ENCODE results near the gene ALKBH5.
"Not testable (repeated sequence)": the region's sequence is repeated elsewhere in the genome, so short reads cannot be mapped to it uniquely, and the experiment has no call there.

The ALKBH5 gene

GRCh38 chr17:18186627-18186982, 3.0 kb downstream of the ALKBH5 start:
- FAIRE-seq: no peak

DNA sequence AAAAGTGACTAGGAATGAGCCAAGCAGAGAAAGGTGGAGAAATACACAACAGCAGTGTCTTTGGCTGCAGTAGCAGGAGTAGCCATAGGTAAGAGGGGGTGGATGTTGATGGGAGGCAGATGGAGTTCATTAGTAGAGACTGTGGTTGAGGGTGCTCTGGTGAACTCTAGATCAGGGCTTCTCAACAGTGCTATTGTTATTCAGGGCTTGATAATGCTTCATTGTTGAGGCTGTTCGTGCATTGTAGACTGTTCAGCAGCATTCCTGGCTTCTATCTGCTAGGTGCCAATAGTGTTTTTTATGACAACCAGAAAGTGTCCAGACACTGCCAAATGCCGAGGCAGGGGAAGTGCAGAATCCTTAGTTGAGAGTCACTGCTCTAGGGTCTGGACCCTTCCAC, 3.6 kb downstream of the ALKBH5 start:
- FAIRE-seq: no peak

DNA sequence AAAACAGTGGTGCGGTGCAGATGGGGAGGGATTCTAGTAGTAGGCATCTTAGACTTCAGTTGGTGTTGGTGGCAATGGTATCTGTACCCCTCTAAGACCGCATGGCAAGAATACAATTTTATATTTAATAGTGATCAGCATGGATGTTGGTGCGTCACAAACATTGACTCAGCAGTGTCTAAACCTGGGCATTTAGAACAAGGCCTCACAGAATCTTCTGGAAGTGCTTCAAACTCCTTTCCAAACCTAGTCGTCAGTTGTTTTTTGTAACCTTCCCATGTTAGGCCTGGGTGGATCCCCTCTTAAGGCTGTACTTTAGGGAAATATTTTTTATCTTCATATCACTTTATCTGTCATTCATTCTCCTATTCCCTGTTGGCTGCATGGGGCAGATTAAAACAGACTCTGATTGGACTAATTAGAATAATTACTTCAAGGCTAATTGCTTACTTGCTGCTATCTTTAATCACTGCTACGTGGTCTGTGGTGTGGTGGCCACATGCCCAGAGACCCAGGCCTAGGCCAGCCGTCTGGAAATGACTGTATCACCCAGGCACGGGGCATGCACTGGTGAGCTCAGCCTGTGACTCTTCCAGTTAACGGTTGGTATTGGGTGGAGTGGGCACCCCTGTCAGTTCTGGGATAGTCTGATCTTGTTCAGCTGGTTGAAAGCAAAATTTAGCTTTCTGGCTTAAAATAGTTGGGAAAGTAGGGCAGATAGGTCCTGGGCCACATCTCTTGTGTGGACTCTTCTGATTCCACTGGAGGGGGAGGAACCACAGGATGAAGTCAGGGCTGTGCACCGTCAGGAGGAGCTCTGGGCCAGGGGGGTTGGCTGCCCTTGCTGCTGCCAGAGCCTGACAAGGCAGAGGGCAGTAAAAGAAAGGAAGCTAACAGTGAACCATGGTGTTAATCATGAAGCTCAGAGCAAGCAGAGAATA, 4.5 kb downstream of the ALKBH5 start:
- no peak for FAIRE-seq

DNA sequence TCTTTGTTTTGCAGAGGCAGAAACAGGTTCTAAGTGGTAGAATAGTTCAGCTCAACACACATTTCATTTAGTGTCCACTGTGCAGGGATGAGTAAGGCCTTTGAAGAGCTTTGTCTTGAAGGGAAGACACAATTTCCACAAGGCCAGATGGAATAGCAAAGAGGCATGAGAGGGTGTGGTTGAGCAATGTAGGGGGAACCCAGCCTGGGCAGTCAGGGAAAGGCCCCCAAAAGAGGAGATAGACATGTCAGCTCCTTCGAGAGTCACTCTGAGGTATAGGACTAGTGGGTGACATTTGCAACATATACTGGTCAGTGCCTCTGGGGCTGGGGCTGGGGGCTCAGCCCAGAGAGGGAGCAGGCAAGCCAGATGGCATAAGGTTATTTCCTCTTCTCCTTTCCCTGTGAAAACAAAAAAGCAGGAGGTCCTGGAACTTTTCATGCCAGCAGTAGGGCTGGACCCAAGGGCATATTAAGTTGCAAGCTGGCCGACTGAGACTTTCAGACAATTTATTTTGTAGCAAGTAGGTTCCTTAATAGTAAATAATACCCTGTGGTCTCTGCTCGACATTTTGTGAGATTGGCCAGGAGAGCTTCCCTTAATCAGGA, 7.1 kb downstream of the ALKBH5 start:
- no peak for FAIRE-seq

DNA sequence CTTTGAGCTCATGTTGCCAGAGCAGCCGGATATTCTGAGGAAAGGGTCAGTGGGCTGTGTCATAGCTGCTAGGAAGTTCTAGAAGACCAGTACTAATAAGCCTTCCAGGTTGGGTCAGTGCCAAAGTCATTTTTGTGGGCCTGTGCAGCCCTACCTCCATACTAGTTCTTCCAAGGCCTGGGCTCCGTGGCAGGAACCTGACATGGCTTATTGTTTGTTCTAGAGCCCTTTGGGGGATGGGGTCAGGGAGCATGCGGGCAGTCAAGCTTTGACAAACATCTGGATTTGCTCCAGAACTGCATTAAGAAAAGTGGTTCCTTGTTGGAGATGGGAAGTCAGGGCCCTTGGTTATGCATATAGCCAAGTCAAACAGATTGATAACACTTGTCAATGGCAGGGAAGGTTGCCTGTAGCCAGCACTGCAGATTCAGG, 7.6 kb downstream of the ALKBH5 start:
- FAIRE-seq: no peak

- no peak for FAIRE-seq
Measured at GRCh38 chr17:18191967-18192366, 8.3 kb downstream of the ALKBH5 start.

GRCh38 chr17:18194394-18194793, 10.8 kb downstream of the ALKBH5 start:
- no peak for FAIRE-seq

DNA sequence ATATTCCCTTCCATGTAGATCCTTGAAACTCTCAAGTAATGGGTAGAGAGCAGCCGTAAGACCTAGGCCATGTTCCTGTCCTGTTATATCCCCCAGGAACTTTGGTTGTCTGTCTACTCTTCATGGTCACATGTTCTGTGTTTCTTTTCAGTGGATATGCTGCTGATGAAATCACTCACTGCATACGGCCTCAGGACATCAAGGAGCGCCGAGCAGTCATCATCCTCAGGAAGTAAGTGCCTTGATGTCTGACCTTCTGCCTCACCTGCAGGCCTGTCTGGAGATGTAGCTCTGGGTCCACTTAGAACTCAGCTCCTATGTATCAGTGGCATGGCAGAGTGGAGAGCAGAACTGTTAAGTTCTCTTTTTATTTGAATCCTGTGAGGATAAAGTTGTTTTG, 11.2 kb downstream of the ALKBH5 start:
- FAIRE-seq: no peak

- FAIRE-seq: no peak
Measured at GRCh38 chr17:18195246-18195645, 11.6 kb downstream of the ALKBH5 start.

GRCh38 chr17:18197535-18198194, 14.0 kb downstream of the ALKBH5 start:
- no peak for FAIRE-seq

DNA sequence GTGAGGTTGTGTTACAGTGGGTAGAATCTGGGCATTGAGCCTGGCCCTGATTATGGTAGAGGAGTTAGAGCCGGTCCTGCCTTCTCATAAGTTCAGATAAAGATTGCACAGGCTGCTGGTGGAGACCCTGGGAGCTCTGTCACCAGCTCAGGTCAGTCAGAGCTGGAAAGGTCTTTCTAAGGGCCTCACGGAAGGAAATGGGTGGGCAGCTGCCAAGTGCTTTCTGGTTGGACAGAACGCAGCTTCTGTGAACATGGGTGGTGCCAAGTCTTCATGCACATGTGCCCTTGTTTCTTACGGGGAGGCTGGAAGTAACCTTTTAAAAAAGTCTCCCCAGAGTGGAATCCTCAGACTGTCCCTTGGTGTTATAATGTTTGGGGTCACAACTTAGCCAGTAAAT, 14.9 kb downstream of the ALKBH5 start:
- no peak for FAIRE-seq

DNA sequence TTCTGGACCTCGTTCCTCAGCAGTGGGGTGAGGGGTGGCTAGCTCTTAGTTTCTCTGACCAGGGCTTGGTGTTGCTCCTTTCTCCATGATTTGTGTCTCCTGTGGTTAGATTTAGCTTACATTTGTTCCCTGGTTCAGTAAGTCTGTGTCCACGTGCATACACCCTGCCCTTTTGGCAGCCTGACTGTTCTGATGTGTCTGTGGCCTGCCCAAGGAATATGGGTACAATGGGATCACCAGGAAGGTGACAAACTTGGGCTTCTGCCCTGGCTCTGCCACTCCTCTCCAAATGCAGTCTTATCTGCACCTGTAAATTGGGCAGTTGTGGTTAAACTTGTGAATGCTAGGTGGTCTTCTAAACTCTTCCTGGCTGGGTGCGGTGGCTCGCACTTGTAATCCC, 17.5 kb downstream of the ALKBH5 start:
- no peak for FAIRE-seq

GRCh38 chr17:18203308-18203707, 19.7 kb downstream of the ALKBH5 start:
- FAIRE-seq: no peak

- no peak for FAIRE-seq
Measured at GRCh38 chr17:18205861-18206260, 22.2 kb downstream of the ALKBH5 start.

GRCh38 chr17:18206962-18207361, 23.3 kb downstream of the ALKBH5 start:
- no peak for FAIRE-seq

DNA sequence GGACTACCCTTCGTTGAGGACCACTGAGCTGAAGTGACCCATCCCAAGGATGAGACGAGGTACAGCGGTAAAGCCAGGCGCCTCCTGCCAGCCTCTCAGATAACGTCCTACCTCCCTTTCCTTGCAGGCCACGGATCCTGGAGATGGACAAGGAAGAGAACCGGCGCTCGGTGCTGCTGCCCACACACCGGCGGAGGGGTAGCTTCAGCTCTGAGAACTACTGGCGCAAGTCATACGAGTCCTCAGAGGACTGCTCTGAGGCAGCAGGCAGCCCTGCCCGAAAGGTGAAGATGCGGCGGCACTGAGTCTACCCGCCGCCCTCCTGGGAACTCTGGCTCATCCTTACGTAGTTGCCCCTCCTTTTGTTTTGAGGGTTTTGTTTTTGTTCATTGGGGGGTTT, 24.5 kb downstream of the ALKBH5 start:
- FAIRE-seq: no peak

GRCh38 chr17:18213666-18214270, 30.1 kb downstream of the ALKBH5 start:
- FAIRE-seq: no peak

DNA sequence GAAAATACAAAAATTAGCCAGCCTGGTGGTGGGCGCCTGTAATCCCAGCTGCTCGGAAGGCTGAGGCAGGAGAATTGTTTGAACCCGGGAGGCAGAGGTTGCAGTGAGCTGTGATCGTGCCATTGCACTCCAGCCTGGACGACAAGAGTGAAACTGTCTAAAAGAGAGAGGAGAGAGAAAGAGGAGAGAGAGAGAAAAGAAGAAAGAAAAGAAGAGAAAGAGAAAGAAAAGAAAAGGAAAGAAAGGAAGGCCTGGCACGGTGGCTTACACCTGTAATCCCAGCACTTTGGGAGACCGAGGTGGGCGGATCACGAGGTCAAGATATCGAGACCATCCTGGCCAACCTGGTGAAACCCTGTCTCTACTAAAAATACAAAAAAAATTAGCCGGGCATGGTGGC, 33.3 kb downstream of the ALKBH5 start:
- FAIRE-seq: not testable (repeated sequence)

DNA sequence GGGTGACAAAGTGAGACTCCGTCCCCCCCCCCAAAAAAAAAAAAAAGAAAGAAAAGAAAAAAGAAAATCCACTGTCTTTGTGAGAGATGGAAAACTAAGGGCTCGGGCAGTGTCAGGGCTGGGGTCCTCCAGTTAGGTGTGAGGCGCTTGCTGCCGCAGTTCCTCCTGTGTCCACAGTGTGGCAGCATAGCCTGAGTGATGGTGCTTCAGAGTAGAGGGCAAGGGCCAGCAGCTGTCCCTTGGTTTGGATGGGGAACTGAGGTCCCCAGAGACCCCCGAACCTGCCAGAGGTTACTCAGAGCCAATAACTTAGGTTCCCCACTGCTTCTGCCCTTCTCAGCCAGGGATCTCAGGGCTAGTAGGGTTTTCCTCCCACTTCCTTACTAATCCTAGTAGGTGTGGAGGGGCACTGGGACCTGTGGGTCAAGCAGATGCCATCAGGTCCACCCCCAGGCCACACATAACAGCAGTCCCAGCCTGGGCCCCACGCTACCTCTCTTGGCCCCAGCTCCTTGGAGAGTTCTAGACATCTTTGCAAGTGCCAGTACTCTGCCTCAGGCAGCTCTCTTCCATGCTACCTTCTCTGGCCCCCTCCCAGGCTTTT, 33.9 kb downstream of the ALKBH5 start:
- FAIRE-seq: no peak

GRCh38 chr17:18218756-18219415, 35.3 kb downstream of the ALKBH5 start:
- no peak for FAIRE-seq

GRCh38 chr17:18224053-18224386, 40.4 kb downstream of the ALKBH5 start:
- FAIRE-seq: no peak

DNA sequence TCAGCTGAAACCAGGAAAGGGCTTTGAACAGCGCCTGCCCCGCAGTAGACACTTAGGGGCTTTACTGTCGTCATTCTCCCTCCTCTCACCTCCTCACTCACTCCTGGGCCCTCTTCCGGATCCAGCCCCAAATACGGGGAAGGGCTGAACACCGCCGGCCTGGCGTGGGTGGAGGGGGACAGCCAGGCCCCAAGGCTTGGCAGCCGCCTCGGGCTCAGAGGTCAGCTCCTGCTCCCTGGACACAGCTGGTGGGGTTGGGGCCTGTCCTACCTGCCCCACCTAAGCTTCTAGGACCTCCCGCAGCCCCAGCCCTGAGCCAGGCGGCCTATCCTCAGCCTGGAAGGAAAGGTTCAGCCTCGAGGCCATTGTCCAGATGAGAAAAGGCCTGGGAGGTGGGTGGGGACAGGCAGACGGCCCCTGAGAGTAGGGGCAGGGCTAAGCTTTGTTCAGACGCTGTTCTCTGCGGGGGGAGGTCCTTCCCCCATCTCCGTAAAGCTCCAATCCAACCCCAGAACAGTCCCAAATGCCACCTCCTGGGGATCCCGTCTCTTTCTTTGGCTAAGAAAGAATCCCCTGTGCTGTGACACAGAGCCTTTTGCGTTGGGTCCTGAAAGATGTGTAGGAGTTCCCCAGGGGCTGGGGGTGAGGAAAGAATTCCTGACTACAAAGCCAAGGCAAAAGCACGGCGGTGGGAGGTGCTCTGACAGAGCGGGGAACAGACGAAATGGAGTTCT, 40.9 kb downstream of the ALKBH5 start:
- FAIRE-seq: no peak

Data from islet of Langerhans (tissue), 1 donor.